Fibroblast of lung (primary cell): ENCODE results near the gene PPM1E. TPM values are rescaled to one million over a fixed set of nuclear protein-coding genes. Genes with fewer than 3 reads are reported as not detected.

Experiments
- DNase-seq, 2 donors: peaks; one replicate each; pipeline versions ENCODE4 v3.0.0 to v3.0.0-alpha.2; 2010; ENCODE audit warnings: low read depth in 2 of 2
- H2AFZ ChIP-seq: 2 replicates; pipeline ENCODE4 v1.5.1; 2012; ENCODE audit warnings: low read length, control low read depth, inconsistent platforms
- H3K27ac ChIP-seq: 2 replicates; pipeline ENCODE4 v1.5.1; 2011; ENCODE audit warnings: low read length, control low read depth; ENCODE audit not compliant: insufficient read depth
- H3K27me3 ChIP-seq: 2 replicates; pipeline ENCODE4 v1.5.1; 2011; ENCODE audit warnings: mild to moderate bottlenecking, low read length; ENCODE audit not compliant: control insufficient read depth, insufficient read depth
- H3K36me3 ChIP-seq: 2 replicates; pipeline ENCODE4 v1.5.1; 2011; ENCODE audit warnings: low read length; ENCODE audit not compliant: control insufficient read depth, insufficient read depth
- H3K4me1 ChIP-seq: 2 replicates; pipeline ENCODE4 v1.5.1; 2011; ENCODE audit warnings: low read length; ENCODE audit not compliant: control insufficient read depth, insufficient read depth; ENCODE audit errors: extremely low read depth
- H3K4me2 ChIP-seq: 2 replicates; pipeline ENCODE4 v1.5.1; 2011; ENCODE audit warnings: low read length, control low read depth; ENCODE audit not compliant: insufficient read depth; ENCODE audit errors: extremely low read depth
- H3K4me3 ChIP-seq, 4 experiments: fragments of 200-600 bp in 1 of 4; sonication (generic) in 1 of 4; replicated peaks in 1 of 4; 2 replicates each; pipeline ENCODE4 v1.5.1; 2011 to 2016; ENCODE audit warnings: low read length in 4 of 4, low read depth in 3 of 4, mild to moderate bottlenecking in 3 of 4, control low read depth in 2 of 4, inconsistent platforms in 1 of 4, mixed read lengths in 1 of 4; ENCODE audit not compliant: insufficient read depth in 1 of 4; ENCODE audit errors: control extremely low read depth in 1 of 4
- H3K79me2 ChIP-seq: 2 replicates; pipeline ENCODE4 v1.5.1; 2012; ENCODE audit warnings: mild to moderate bottlenecking, low read length, inconsistent platforms; ENCODE audit not compliant: control insufficient read depth, insufficient read depth
- H3K9ac ChIP-seq: 2 replicates; pipeline ENCODE4 v1.5.1; 2011; ENCODE audit warnings: mild to moderate bottlenecking, low read length, control low read depth; ENCODE audit not compliant: insufficient read depth
- H3K9me3 ChIP-seq: 2 replicates; pipeline ENCODE4 v1.5.1; 2012; ENCODE audit warnings: low read depth, low read length; ENCODE audit not compliant: control insufficient read depth, insufficient read depth
- H4K20me1 ChIP-seq: 2 replicates; pipeline ENCODE4 v1.5.1; 2011; ENCODE audit warnings: low read length; ENCODE audit not compliant: control insufficient read depth, insufficient read depth; ENCODE audit errors: extremely low read depth
- CTCF ChIP-seq, 2 donors: IDR thresholded peaks in 1 of 2; conservative IDR thresholded peaks in 1 of 2; 1 replicate in 1 of 2; 2 replicates in 1 of 2; pipeline ENCODE4 v1.5.1; 2011 to 2012; ENCODE audit warnings: low read length in 2 of 2, control low read depth in 1 of 2, inconsistent platforms in 1 of 2, low read depth in 1 of 2, mild to moderate bottlenecking in 1 of 2
- EZH2 ChIP-seq: IDR thresholded peaks from 2 replicates; pipeline ENCODE4 v1.5.1; 2012; ENCODE audit warnings: low read length, control low read depth, mild to moderate bottlenecking; ENCODE audit errors: missing control alignments
- polyA plus RNA-seq, 2 donors: library from polyadenylated mRNA; depleted of rRNA in 1 of 2; stranded (reverse) in 1 of 2; unstranded in 1 of 2; fragments of >200 nt; gene quantifications; 2 replicates each; pipeline ENCODE4 v1.2.1, GENCODE V29; 2011 to 2012; ENCODE audit warnings: missing spikeins in 1 of 2
- total RNA-seq: library from RNA; depleted of rRNA; stranded (reverse); fragments of >200 nt; gene quantifications from 2 replicates; pipeline ENCODE4 v1.2.1, GENCODE V29; 2014

PPM1E gene
- total and polyA plus RNA-seq, 2 donors (not counting 1 experiment from before 2014, with no cell fraction given) = 0.02 to 0.50 TPM

GRCh38 chr17:58902322-58902721 is 146.7 kb downstream of the PPM1E start:
- H3K9me3 ChIP-seq = no peaks in the 10 kb centered on the region
- no peaks in the 10 kb centered on the region for H4K20me1 ChIP-seq
- TF ChIP-seq EZH2 (no peak), CTCF (conservative IDR thresholded peaks at IDR 0.05 in 1 of 2, IDR thresholded peaks at IDR 0.05 in 1 of 2; ENCODE audit: low read depth in 1 of 2, low read length in 2 of 2) (no peak)
- no peak overlapping the region for H3K9ac ChIP-seq
- H3K27ac ChIP-seq = no peak overlapping the region
- no peak overlapping the region for H3K4me2 ChIP-seq
- no peak for DNase-seq
- no peaks in the 10 kb centered on the region for H3K79me2 ChIP-seq
- no peaks in the 10 kb centered on the region for H3K4me1 ChIP-seq
- no peaks in the 10 kb centered on the region for H3K27me3 ChIP-seq
- H3K36me3 ChIP-seq = no peaks in the 10 kb centered on the region
- H3K4me3 ChIP-seq = no peak overlapping the region
- H2AFZ ChIP-seq = no peak overlapping the region

- H2AFZ ChIP-seq = no peak overlapping the region
- no peaks in the 10 kb centered on the region for H3K27me3 ChIP-seq
- H3K36me3 ChIP-seq = no peaks in the 10 kb centered on the region
- no peak overlapping the region for H3K27ac ChIP-seq
- H4K20me1 ChIP-seq = no peaks in the 10 kb centered on the region
- H3K79me2 ChIP-seq = no peaks in the 10 kb centered on the region
- no peak overlapping the region for H3K4me2 ChIP-seq
- H3K9ac ChIP-seq = no peak overlapping the region
- TF ChIP-seq EZH2 = no peak
- TF ChIP-seq CTCF (conservative IDR thresholded peaks at IDR 0.05 in 1 of 2, IDR thresholded peaks at IDR 0.05 in 1 of 2; ENCODE audit: low read depth in 1 of 2, low read length in 2 of 2) = no peak
- peak; percentile 8 to 9 for DNase-seq
- no peak overlapping the region for H3K4me3 ChIP-seq
- H3K9me3 ChIP-seq = no peaks in the 10 kb centered on the region
- H3K4me1 ChIP-seq = no peaks in the 10 kb centered on the region
Observed at GRCh38 chr17:58911741-58912343, 156.2 kb downstream of the PPM1E start.

GRCh38 chr17:58913552-58913951 is 157.9 kb downstream of the PPM1E start:
- Histone ChIP-seq H3K79me2 (no peaks in the 10 kb centered on the region), H3K4me2 (no peak overlapping the region), H3K4me1 (no peaks in the 10 kb centered on the region), H3K27ac (no peak overlapping the region), H3K36me3 (no peaks in the 10 kb centered on the region), H3K9me3 (no peaks in the 10 kb centered on the region), H3K9ac (no peak overlapping the region), H3K4me3 (no peak overlapping the region), H4K20me1 (no peaks in the 10 kb centered on the region), H3K27me3 (no peaks in the 10 kb centered on the region), H2AFZ (no peak overlapping the region)
- TF ChIP-seq CTCF (conservative IDR thresholded peaks at IDR 0.05 in 1 of 2, IDR thresholded peaks at IDR 0.05 in 1 of 2; ENCODE audit: low read depth in 1 of 2, low read length in 2 of 2) (no peak), EZH2 (no peak)
- DNase-seq = peak in 1 of 2 donors; percentile 4
